Measurements from ENCODE around the gene TBC1D10B. TPM values are rescaled to one million over a fixed set of nuclear protein-coding genes. Genes with fewer than 3 reads are reported as not detected.
A peak's percentile ranks its signal among the peaks of the same experiment; 100 is the strongest.

Gene TBC1D10B
- total RNA-seq, 1 experiment from 2014 or later = 36.0 TPM

DNA sequence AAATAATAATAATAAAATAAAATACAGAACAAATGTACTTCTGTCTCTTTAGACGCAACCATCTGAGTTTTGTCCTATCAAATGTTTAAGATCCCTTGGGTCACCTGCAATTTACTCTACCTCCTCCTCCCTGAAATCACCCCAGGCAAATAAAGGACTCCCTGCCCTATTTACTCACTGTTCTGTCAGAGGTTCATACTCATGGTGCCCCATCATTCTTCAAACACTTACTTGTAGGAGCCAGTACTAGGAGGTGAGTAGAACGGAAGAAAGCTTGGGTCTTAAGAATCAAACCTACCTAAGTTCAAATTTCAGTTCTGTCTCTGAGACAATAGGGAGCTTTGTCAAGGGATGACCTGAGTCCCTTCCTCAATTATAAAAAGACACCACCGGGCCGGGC is 3.8 kb downstream of the TBC1D10B start:
- peak overlapping the region; percentile 55 for H3K27ac ChIP-seq (ENCODE audit: low read length)
- no peaks in the 10 kb centered on the region for H3F3A ChIP-seq (ENCODE audit: low read length, unreplicated experiment)
- TF ChIP-seq CTCF (conservative IDR thresholded peaks at IDR 0.05; ENCODE audit: low read depth, low read length) (no peak), EZH2phosphoT487 (IDR thresholded peaks at IDR 0.05; ENCODE audit: borderline replicate concordance, low read length) (no peak)
- intact Hi-C loops (cut with micrococcal nuclease) = loop anchor here (5.0 kb wide), 1 partner anchor 41 kb away; the partner anchor contains the start of gene ZNF771
- H4K20me1 ChIP-seq (ENCODE audit: low read length) = peaks cover 19% of the 10 kb centered on the region
- peak overlapping the region; percentile 94 for H3K4me3 ChIP-seq (ENCODE audit: low read length)
- H3K9ac ChIP-seq (ENCODE audit: low read length) = no peak overlapping the region; the same call in 1 of the 2 replicates
- peak; percentile 1; the same call in 1 of the 2 replicates for ATAC-seq
- no peaks in the 10 kb centered on the region; the same call in 1 of the 2 replicates for H3K36me3 ChIP-seq (ENCODE audit: low read depth, low read length)
- H3K9me2 ChIP-seq (replicated peaks; ENCODE audit: low read length) = no peaks in the 10 kb centered on the region
- ChIA-PET POLR2A (ENCODE audit: unreplicated experiment) (no interaction called here), CTCF (no interaction called here)
- no TSS peak for BruUV-seq (replicated peaks)
- peaks cover 75% of the 10 kb centered on the region for H3K79me2 ChIP-seq (ENCODE audit: low read length)
- H3K9me3 ChIP-seq (ENCODE audit: low read length) = no peaks in the 10 kb centered on the region
- H3K27me3 ChIP-seq (ENCODE audit: low read length) = no peaks in the 10 kb centered on the region
- H2AFZ ChIP-seq (ENCODE audit: low read length) = no peak overlapping the region
- H3K4me1 ChIP-seq (ENCODE audit: insufficient read depth, low read length) = peaks cover 19% of the 10 kb centered on the region
- H3K4me2 ChIP-seq (ENCODE audit: low read length) = peak overlapping the region; percentile 100
- peak; percentile 67 for DNase-seq

DNA sequence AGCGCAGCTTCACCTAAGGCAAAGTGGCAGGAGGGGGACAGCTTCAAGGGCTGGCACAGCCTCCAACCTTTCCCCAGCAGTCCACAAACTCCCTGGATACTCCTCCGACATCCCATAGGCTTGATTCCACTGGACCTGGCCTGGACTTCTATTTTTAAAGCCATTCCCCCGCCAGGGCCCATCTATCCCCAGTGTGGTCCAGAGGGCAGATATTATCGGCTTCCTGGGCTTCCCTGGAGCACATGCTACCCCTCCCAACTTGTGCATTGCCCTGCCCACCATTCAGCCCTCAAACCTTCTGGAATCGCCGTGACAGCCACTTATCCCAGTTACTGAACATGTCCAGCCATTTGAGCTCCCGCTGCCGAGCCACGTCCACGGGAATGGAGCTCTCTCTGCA is 5.1 kb downstream of the TBC1D10B start:
- intact Hi-C loops (cut with micrococcal nuclease) = loop anchor here (5.0 kb wide), 1 partner anchor 42 kb away; the partner anchor contains the start of gene ZNF771
- no peak overlapping the region for H3K4me3 ChIP-seq (ENCODE audit: low read length)
- no peaks in the 10 kb centered on the region; the same call in 1 of the 2 replicates for H3K36me3 ChIP-seq (ENCODE audit: low read depth, low read length)
- H3K9me3 ChIP-seq (ENCODE audit: low read length) = no peaks in the 10 kb centered on the region
- H2AFZ ChIP-seq (ENCODE audit: low read length) = no peak overlapping the region
- no peak for DNase-seq
- TF ChIP-seq EZH2phosphoT487 (IDR thresholded peaks at IDR 0.05; ENCODE audit: borderline replicate concordance, low read length) (no peak), CTCF (conservative IDR thresholded peaks at IDR 0.05; ENCODE audit: low read depth, low read length) (no peak), EZH2 (IDR thresholded peaks at IDR 0.05; ENCODE audit: low read length, unreplicated experiment) (no peak)
- no peak overlapping the region for H3K4me2 ChIP-seq (ENCODE audit: low read length)
- H3K27ac ChIP-seq (ENCODE audit: low read length) = no peak overlapping the region
- no peak for ATAC-seq
- no TSS peak for BruUV-seq (replicated peaks)
- no peaks in the 10 kb centered on the region for H3K9me2 ChIP-seq (replicated peaks; ENCODE audit: low read length)
- peaks cover 78% of the 10 kb centered on the region for H3K79me2 ChIP-seq (ENCODE audit: low read length)
- H3K27me3 ChIP-seq (ENCODE audit: low read length) = no peaks in the 10 kb centered on the region
- POLR2A ChIA-PET (ENCODE audit: unreplicated experiment) = no interaction called here
- peaks cover 19% of the 10 kb centered on the region for H4K20me1 ChIP-seq (ENCODE audit: low read length)
- CTCF ChIA-PET = no interaction called here
- H3F3A ChIP-seq (ENCODE audit: low read length, unreplicated experiment) = no peaks in the 10 kb centered on the region
- H3K4me1 ChIP-seq (ENCODE audit: insufficient read depth, low read length) = peaks cover 15% of the 10 kb centered on the region
- no peak overlapping the region for H3K9ac ChIP-seq (ENCODE audit: low read length)

GRCh38 chr16:30361180-30361579 is 9.1 kb downstream of the TBC1D10B start:
- TF ChIP-seq EZH2phosphoT487 (IDR thresholded peaks at IDR 0.05; ENCODE audit: borderline replicate concordance, low read length) (no peak), CTCF (conservative IDR thresholded peaks at IDR 0.05; ENCODE audit: low read depth, low read length) (no peak), EZH2 (IDR thresholded peaks at IDR 0.05; ENCODE audit: low read length, unreplicated experiment) (no peak)
- H3K4me3 ChIP-seq (ENCODE audit: low read length) = no peak overlapping the region
- H3K9ac ChIP-seq (ENCODE audit: low read length) = no peak overlapping the region
- CTCF ChIA-PET = no interaction called here
- H3K36me3 ChIP-seq (ENCODE audit: low read depth, low read length) = no peaks in the 10 kb centered on the region; the same call in 1 of the 2 replicates
- no peaks in the 10 kb centered on the region for H3K9me3 ChIP-seq (ENCODE audit: low read length)
- no peaks in the 10 kb centered on the region for H3K27me3 ChIP-seq (ENCODE audit: low read length)
- no peak overlapping the region for H3K4me2 ChIP-seq (ENCODE audit: low read length)
- H3K9me2 ChIP-seq (replicated peaks; ENCODE audit: low read length) = no peaks in the 10 kb centered on the region
- DNase-seq (no peak), ATAC-seq (no peak)
- no peak overlapping the region for H3K27ac ChIP-seq (ENCODE audit: low read length)
- no TSS peak for BruUV-seq (replicated peaks)
- POLR2A ChIA-PET (ENCODE audit: unreplicated experiment) = no interaction called here
- H3F3A ChIP-seq (ENCODE audit: low read length, unreplicated experiment) = no peaks in the 10 kb centered on the region
- H3K79me2 ChIP-seq (ENCODE audit: low read length) = peaks cover 44% of the 10 kb centered on the region
- intact Hi-C loops (cut with micrococcal nuclease) = no loop called here
- H2AFZ ChIP-seq (ENCODE audit: low read length) = no peak overlapping the region
- no peaks in the 10 kb centered on the region for H4K20me1 ChIP-seq (ENCODE audit: low read length)
- no peaks in the 10 kb centered on the region for H3K4me1 ChIP-seq (ENCODE audit: insufficient read depth, low read length)

Data from PC-3 (cell line).